IPS DF 4.7 (cell line): ENCODE data around the gene NASP.

Experiments
- DNase-seq: peaks from one replicate; pipeline ENCODE4 v3.0.0-alpha.2; 2013; ENCODE audit warnings: low spot score; ENCODE audit errors: extremely low read depth

The NASP gene

DNA sequence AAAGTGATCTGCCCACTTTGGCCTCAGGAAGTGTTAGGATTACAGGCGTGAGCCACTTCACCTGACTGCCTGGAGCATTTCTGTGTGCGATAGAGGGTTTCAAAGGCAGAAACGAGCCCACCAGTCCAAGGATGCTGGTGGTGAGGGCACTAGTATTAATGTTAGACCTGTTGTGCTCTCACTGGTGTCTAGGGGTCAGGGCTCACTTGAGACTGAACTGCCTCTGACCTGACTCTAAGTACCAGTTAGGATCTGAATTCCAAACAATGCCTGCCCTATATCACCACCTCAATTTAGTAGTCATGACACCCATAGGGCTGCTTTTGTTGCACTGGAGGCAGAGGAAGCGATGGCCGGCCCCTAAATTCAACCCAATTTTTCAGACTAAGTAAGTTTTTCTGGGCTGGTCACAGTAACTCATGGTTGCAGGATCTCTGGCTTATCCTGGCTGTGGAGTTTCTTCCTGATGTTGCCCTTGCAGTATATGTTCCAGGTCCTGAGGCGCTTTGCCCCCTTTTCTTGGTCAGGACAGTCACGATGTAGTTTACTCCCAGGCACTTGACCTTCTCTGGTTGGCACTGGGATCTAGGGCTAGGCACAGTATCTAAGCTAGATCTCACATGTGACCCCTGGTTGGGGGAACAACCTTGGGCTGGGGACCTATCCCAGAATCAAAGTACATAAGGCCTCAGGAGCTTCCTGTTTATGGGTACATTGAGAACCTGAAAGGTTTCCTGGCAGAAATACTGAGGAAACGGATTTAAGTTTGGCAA is 35.5 kb downstream of the NASP start:
- DNase-seq, result peak; percentile 30

DNA sequence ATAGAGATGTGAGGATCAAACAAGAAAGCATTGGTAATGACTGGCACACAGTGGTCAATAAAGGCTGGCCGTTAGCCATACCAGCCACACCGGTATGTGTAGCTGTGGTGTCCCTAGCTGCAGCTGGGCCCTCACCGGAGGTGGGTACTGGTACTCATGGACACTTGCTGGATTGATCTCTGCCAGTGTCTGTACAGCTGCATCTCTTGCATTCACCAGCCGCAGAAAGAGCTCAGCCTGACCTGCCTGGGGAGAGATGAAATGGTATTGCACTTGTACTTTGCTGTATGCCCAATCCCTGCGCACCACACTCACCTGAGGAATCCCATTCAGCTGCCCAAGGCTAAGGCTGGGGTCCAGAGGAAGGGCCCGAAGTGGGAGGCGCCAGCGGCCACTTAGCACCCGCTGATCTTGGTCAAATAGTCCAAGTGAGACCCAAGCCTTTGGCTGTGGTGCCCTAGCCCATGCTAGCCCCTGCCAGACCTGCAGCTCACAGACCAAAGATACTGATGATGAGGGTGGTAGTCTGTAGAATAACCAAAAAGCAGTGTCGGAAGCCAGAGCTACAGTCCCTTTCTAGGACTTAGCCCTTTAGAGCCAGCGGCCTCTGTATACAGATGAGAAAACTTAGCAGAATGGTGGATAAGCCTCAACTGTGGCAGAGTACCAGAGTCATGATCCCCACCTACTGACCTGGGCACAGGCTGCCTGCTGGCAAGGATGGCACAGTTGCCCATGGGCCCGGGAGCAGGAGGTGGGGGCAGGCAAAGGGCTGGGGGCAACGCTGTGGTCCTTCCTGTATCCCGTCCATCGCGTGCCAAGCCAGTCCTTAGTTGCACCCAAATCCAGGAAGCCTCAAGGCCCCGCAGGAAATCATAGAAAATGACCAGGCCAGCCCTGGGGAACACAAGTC is 37.0 kb downstream of the NASP start:
- DNase-seq, result no peak

DNA sequence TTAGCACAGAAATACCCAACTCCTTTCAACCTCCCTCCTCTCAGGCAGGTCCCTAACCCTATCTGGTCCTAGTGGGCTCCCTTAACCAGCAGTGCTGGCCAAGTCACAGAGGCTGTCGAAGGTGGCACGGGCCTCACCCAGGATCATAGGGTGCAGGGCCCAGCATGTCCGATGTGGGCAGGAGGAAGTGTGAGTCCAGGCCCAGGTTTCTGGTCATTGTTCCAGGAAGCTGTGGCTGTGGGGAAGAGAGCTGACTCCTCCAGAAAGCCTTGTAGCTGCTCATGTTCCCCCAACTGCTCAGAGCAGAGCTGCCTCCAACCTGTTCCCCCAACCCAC is 37.6 kb downstream of the NASP start:
- DNase-seq, result no peak

DNA sequence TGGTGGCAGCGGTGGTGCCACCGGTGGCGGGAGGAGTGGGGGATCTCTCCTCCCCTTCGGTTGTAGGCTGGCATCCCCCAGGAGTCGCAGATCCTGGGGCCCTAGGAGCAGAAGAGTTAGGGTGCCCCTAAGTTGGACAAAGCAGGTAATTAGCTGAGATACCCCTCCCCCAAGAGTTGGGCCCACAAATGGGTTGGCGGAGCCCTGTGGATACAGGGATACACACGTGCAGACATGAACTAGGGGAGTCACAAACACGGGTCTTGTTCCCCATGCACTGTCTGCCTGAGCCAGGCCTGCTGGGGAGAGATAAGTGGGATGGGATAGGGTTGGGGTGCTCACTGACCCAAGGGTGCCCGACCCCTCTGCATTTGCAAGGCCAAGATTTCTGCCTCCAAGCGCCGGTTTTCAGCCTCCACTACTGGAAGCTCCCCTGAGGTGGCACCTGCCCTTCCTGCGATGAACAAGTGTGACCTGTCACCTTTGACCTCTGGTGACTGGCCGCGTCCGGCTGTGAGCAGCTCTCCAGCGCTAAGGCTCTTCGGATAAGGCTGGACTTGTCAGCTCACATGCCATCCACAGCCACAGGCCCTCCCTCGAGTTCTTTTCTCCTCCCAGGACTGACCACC is 38.2 kb downstream of the NASP start:
- no peak for DNase-seq

DNA sequence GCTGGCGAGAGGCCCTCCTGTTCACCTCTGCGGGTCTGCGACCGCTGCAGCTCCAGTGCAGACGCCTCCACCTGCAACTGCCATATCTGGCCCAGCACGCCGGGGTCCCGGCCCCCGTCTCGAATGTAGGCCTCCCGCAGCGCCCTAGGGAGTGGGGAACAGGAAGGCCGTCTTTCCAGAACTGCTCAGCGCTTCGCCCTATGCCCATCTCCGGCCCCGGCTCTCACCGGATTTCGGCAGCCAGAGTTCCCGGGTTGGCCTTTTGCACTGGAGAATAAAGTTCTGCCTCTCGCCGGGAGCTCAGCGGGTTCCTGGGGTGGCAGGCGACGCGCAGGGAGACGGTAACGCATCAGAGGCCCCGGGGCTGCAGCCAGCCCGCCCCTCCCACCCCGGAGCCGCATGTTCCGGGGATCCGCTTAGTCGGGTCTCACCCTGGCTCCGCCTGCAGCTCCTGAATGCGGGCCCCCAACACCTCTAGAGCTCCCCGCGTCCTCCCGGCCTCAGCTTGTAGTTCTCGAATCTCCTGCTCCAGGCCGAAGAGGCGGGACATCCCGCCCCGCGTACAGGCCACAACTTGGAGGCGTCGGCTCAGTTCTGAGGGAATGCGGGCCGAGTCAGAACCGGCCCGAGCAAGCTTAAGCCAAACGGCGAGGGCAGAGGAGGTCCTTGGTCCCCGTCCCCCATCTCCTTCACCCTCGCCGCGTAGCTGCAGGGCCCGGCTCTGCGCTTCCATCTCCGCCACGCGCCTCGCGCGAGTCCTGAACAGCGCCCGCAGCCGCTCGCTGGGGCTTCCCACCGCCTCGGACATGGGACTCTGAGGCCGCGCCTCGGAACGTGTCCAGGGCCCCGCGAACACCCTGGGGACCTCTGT is 38.9 kb downstream of the NASP start:
- DNase-seq, result no peak

DNA sequence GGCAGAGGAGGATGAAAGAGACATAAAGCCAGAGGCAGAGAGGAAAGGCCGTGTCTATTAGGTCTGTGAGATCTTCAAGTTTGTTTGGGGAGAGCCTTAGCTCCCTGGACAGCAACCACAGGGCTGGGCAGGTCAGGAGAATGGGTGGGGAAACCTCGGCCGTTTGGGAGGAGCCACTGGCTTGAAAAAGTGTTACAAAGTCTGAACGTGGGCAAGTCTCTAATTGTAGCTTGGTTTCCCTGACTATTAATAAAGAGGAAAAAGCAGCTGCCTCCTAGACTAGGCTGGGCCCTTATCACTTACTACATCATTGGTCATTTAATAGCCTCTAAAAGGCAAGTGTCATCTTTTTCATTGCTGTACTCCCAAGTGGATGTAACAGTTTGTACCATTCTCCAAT is 40.1 kb downstream of the NASP start, which contains the start of gene CCDC17:
Gene CCDC17, minus strand, starts transcription at position 83 of the 400 bp plus-strand sequence. CDS start 145 bp downstream, outside the sequence.
- DNase-seq, result no peak

DNA sequence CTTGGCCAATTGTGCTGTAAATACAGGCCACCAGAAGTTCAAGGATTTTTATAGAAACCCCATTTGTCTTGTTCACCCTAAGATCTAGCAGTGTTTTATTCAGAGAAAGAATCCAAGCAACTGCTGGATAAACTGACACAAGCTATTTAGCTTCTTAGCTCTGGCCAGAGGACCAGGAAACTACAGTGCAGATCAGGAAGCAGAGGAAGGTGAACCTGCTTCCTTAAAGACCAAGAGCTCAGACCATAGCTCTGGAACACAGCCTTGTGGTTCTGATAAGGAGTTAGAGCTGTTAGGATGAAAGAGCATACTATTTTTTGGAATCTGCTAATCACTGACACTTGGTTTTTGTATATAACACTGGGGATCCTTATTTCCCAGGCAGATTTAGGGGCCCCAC is 45.2 kb downstream of the NASP start:
- no peak for DNase-seq

DNA sequence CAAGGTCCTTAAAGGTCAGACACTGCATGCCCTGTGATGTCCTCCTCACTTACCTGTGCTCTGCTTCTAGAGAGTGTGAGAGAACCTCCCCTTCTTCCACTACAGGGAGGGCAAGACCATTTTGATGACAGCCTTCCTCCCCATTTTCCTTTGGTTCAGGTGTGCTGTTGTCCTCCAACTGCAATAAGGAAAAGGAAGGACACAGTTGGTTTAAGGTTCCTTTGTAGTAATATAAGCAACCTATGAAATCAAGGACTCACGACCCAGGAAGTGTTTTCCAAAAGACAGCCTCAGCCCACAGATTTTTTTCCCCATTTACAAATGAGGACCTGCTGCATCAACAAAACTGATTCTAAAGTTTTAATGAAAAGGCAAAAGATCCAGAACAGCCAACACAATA is 46.6 kb downstream of the NASP start:
- DNase-seq, result no peak

DNA sequence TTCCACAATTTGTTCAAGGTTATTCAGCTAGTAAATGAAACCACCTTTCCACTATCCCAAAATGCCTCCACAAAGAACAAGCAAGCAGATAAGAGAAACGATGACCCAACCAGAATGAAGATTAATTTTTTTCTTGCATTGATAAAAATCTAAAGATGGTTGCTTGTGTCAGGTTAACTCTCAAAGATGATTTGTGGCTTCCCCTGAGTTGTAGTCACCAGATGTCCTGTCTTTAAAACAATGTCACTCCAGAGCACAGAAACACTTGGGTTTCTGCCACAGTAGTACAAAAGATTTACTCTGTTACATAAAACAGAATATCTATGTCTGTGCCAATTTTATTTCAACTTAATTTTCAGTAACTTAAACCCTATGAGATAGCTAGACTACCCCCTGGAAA is 51.4 kb downstream of the NASP start:
- DNase-seq, result no peak

DNA sequence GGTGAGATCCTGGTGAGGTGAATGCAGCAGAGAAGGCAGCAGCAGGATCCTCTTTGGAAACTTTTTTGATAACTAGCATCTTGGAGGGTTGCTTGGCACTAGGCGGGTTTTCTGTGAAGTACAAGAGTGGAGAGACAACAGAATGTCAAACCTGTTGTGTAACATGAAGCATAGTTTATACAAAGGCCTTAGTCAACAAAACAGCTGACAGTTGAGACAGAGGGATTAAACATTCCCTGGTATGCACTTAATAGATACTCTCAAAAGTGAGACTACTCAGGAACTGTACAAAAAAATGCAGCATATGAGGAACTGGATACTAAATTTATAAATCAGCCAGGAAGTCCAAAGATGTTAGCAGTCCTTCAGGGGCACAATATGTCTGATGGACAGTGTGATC is 56.5 kb downstream of the NASP start:
- no peak for DNase-seq

DNA sequence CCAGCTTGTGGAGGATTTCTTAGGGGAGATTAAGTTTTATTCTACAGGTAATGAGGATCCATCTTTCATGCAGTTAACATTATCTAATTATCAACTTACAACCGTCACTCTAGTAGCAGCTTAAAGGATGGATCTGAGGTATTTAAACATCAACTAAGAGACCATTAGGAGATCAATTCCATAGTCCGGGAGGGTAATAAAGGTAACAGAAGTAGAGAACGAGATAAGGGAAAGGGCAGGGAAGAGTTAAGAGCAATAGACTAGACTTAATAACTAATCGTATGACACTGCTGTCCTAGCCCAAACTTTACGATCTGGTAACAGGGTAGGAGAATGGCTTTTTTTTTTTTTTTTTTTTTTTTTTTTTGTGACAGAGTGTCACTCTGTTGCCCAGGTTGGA is 59.5 kb downstream of the NASP start:
- no peak for DNase-seq

DNA sequence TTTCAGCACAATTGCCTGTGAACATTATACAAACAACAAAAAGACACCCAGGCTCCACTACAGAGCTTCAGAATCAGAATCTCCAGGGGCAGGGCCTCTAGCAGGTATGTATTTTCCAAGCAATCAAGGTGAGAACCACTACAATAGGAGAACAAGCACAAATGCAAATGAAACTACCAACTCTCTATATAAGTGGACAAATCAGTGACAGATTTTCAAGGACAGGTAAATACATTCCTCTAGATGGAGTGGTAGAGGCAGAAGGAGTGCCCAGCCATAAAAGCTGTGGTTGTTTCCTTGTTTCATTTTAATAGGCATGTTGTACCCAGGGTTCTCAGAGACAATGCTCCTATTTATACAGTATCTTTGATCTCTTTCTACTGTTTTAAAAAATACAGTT is 60.1 kb downstream of the NASP start:
- no peak for DNase-seq

DNA sequence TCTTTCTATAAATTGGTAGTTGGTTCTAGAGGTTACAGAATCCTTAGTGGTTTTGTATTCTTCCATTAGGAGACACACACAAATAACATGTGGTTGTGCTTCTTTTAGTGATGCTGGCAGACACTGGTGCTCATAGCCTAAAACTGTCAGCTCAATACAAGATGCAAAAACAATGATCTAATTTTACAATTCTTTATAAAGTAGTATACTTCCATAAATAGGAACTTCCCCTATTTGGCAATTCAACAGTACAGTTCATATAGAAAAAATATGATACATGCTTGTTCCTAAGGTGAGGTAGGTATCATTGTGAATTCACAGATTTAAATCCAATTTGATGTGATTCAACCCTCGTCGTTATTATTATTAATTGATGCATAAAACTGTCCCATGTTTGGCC is 60.8 kb downstream of the NASP start:
- no peak for DNase-seq

DNA sequence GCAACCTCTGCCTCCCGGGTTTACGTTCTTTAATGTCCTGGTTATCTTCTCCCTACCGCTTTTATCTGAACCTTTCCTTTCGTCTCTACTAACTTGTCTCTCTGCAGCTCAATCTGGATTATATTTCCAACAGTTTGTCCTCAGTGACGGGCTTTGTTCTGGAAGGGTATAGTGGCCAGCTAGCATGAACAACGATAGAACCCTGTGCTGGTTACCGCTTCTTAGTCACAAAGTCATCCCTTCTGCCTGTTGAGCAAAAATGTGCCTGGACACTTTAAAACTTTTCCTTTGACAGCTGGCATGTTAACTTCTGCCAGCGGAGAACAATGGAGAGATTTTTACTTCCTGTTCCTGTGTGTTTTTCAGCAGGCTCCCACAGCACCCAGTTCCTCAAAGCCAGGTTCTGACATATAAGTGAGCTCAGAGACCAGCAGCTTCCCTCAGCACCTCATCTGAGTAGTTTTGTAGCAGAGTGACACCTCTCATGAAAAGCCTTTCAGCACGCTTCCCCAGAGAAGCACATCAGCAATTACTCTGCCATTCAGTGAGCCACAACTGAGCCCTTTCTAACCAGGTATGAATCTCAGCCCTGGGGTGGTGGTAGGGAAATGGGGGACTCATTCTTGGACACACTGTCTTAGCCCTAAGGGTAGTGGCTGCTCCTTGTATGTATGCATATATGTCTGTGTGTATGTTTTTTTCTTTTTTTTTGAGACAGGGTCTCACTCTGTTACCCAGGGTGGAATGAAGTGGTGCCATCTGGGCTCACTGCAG is 63.6 kb downstream of the NASP start:
- DNase-seq, result no peak

DNA sequence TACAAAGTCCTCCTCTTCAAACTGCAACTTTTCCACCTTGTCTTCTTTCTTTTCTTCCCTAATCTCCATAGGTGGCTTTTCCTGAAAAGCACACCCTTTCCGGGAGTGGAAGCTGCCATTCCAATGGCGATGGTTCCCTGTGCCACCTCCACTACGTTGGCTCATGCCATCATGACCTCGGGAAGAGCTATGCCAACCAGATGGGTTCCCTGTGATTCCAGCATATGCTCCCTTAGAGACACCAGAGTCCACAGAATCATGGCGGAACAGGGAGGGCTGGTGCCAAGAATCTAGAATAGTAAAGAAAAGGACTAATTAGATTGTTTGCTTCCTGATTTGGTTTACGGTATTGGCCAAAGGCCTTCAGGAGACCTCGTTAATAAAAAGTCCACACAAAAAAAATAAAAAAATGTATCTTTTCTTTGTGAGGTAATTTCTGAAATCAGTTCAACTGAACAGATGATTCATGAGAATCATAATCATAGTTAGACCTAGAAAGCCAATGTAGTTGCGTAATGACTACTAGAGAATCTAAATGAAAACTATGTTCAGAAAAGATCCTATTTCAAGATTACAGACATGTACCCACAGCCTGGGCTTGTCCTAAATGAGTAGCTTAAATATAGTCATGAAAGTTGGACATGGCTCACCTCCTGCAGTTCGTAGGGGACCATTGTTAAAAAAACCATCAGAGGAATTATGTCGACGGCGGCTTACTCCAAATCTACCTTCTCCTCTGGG is 70.9 kb downstream of the NASP start:
- DNase-seq, result no peak

DNA sequence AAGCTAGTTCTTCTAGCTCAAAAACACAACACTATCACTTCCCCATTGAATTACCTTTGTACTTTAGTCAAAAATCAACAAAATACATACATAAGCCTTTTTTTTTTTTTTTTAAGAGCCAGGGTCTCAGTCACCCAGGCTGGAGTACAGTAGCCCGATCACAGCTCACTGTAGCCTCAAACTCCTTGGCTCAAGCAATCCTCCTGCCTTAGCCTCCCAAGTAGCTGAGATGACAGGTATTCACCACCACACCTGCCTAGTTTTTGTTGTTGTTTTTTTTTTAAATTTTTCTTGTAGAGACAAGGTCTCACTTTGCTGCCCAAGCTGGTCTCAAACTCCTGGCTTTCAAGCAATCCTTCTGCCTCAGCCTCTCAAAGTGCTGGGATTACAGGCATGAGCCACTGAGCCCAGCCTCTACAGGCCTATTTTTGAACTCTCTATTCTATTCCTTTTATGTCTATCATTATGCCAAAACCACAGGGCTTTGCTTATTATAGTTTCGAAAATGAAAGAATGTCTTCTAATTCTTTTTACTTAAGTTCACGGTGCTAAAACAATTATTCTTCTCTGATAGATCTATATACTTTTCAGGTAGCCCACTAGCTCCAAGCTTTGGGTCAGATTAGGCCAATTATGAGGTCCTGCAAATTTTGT is 72.9 kb downstream of the NASP start:
- no peak for DNase-seq

DNA sequence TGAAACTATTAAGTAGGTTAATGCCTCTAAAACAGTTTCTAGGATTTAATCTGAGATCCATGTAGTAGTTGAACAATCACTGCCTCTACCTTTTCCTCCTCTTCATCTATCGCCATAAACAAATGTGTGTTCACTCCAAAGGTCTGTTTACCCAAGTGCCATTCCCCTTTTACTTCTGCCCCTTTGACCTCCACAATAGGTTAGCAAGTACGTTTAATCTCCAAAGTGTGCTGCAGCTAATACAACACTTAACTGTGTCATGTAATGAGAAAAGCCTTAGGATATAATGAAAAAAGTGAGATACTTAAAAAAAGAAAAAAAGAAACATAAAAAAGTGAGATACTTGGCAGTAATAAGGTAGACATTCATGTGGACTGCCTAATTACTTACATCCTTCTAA is 74.3 kb downstream of the NASP start:
- no peak for DNase-seq

DNA sequence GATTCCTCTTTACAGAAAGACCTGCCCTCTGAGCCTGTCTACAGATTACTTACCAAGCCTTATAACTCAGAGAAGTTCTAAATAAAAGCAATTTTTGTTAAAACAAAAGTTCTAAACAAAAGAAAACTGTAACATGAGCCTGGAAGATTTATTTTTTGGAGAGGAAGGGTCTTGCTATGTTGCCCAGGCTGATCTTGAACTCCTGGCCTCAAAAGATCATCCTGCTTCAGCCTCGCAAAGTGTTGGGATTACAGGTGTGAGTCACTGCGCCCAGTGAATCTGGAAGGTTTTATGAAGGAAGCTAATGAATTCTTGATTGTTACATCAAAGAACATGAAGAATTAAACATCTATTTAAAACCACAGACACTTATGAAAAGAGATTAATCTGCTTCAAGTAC is 75.4 kb downstream of the NASP start:
- DNase-seq, result no peak

DNA sequence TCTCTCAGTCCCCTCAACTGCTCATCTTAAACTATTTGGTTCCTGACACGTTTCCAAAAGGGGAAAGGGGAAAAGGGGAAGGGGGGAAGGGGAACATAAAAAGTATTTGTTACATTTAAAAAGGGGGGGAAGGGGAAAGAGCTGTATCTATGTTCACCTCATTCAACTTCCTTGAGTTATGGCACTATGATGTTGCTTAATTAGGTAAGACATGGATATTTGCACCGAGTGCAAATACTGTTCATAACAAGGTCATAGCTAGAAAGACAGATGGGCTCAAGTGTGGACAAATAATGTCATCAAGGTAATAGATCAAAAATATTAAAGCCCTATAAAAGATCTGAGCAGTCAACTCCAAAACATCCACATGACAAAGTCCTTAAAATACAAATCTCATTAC is 76.5 kb downstream of the NASP start:
- DNase-seq, result no peak
